Dermis microvascular lymphatic vessel endothelial cell (primary cell): ENCODE measurements around the gene MRPS9. TPM values are rescaled to one million over a fixed set of nuclear protein-coding genes. Genes with fewer than 3 reads are reported as not detected.

Experiments used
- DNase-seq, 2 donors: peaks; one replicate each; pipeline versions ENCODE4 v3.0.0 to v3.0.0-alpha.2; 2010; ENCODE audit warnings: low read depth in 2 of 2
- total RNA-seq: library from RNA; depleted of rRNA; stranded (reverse); fragments of >200 nt; gene quantifications from 2 replicates; pipeline ENCODE4 v1.2.1, GENCODE V29; 2014

The MRPS9 gene
- total RNA-seq, 1 donor from 2014 or later: 18.7 TPM

- no peak for DNase-seq
These were observed 81.1 kb downstream of the MRPS9 start for GRCh38 chr2:105118960-105119359.

- DNase-seq: no peak
These were observed 83.6 kb downstream of the MRPS9 start for GRCh38 chr2:105121434-105121833.

DNA sequence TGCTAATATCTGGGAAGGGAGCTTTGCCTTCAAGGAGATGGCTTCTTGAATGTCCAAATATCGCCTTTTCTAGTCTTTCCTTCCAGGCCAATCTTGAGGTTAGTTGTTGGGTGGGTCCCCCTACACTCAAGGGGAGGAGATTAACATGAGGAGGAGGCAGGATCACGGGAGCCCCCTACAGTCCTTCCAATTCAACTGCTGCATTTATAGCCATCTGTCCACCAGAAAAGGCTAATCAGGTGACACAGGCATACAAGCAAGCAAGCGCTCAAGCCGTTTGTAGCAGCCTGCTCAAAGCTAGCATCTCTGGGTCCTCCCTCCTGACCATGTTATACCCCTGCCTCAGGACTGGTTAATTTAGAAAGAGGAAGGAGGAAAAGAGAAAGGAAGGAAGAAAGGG lies 87.6 kb downstream of the MRPS9 start:
- DNase-seq: no peak

DNA sequence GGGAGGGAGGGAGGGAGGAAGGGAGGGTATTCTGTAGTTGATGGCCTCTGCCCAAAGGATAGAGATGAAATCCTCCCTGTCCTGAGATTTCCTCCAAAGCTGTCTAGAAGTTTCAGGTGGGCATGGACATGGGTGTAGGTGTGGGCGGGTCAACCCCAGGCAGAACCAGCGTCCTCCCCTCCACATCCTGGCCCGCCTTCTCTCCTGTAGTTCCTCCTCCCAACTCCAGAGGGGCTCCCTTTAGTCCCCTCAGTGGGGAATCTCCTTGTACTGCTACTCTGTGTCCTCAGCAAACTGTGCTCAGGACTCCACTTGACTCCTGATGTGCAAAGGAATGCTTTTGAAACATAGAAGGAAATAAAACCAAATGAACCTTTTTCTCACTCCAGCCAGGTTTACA lies 88.1 kb downstream of the MRPS9 start:
- DNase-seq: no peak

GRCh38 chr2:105126336-105126735 lies 88.5 kb downstream of the MRPS9 start:
- DNase-seq: no peak

- no peak for DNase-seq
These were observed 89.5 kb downstream of the MRPS9 start for GRCh38 chr2:105127289-105127915.

DNA sequence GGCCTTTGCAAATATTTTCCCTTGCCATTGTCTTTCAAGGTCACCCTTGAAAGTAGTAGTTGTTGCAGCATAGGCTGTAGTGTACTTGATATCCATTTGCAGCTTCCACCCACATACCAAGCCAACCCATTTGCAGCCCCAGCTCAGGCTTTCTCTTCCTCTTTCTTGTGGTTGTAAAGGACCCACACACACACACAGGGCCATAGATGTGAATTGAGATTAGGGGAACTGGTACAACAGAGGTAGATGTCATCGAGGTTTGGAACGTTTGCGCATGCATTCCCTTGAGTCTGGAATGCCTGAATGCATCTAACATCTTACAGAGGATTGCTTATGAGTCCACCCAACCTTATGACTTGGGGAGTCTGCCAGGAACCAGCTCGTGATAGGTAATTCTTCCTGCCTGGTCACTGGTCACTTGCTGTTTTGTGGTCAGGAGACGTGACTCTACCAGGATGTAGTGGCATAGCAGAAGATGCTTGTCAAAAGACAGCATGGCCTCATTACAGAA lies 91.9 kb downstream of the MRPS9 start:
- DNase-seq: no peak

DNA sequence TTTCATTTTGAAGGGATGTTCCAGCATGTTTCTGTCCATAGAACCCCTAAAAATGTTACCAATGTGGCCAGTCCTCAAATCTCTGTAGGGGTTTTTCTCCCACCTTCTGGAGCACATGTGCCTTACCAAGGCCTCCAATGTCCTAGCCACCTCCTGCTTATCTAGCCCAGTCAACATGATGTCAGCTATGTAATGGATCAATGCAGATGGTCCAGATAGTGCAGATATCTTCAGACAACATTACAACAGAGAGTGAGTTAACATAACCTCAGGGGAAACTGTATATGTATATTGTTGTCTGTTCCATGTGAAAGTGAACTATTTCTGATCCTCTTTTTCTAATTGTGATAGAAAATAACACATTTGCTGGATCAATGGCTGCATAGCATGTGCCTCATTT lies 92.7 kb downstream of the MRPS9 start:
- DNase-seq: no peak

DNA sequence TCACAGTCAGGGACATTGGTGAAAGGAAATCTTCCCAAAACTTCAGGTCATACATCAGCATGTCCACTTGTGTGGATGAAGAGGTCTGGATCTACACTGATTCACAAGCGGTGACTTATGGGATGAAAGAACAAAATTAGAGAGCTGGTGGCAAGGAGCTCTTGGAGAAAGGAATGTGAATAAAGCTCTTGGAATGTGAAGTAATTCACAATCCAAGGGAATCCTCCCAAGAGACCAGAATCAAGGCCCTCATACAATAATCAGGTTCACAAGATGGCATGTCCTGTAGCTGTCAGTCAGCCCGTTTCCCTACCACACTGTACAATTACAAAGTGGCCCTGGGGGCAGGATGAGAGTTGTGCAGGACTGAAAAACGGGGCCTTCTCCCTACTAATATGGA lies 96.2 kb downstream of the MRPS9 start:
- DNase-seq: no peak

DNA sequence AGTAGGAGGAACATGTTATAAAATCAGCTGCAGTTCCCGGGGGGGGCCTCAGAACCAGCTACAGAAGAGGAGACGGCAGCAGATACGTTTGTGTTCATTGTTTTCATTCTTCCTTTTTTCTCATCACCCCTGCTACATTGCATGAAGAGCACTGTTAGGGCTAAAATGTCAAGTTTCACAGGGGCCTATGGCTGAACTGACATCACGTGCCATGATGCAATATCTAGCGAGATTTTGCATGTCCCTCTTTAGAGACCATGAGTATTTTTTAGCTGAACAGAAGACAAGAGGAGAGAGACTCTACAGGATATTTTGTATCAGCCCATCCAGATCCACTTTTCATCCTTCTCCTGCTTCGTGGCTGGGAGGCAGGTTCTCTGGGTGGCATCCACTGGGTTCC lies 97.6 kb downstream of the MRPS9 start:
- DNase-seq: no peak

- no peak for DNase-seq
These were observed 98.5 kb downstream of the MRPS9 start for GRCh38 chr2:105136394-105136793.

DNA sequence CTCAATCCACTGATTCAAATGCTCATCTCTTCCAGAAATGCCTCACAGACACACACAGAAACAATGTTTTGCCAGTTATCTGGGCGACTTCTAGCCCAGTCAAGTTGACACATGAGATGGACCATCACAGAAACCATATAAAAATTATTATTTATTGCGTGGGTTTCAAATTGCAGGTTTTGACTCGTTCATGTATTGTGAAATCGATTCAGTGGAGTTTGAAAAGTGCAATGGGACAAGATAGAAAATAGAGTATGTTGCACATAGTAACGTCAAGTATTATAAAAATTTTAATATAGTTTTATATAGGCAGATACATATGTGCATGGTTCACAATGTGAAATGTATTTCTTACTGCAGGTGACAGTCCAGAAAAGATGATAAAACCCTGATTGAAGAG lies 100.8 kb downstream of the MRPS9 start:
- DNase-seq: no peak

GRCh38 chr2:105139556-105140239 lies 101.8 kb downstream of the MRPS9 start:
- DNase-seq: no peak

DNA sequence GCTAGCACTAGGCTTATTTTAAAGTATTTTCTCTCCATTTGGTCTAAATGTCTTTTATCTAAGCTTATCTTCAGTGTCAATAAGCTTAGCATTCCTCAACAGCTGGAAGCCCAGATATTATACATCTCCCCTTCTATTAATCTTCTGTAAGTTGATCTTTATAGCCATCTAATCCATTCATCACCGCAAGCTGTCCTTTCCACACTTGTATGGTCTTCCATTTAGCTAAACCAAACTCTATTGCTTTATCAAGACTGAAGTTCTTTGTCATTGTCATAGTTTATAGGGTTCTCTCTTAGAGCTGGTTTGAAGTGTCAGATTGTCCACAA lies 102.3 kb downstream of the MRPS9 start:
- no peak for DNase-seq

- DNase-seq: no peak
These were observed 103.3 kb downstream of the MRPS9 start for GRCh38 chr2:105141099-105141614.

- DNase-seq: no peak
These were observed 104.4 kb downstream of the MRPS9 start for GRCh38 chr2:105142239-105142638.

DNA sequence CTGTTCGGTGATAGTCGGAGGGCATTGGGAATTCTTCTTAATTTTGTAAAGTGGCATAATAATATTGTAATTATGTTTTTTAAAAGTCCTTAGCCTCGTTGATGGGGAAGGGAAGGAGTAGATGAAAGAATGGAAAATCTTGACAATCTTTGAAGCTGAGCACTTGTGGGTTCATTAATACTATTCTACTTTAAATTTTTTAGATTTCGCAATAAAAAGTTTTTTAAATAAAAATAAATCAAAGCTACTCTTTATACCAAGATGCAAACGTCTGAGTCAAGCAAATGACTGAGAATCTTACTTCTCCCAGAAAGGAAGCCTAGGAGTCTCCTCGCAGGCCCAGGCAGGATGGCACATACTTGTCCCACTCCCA lies 105.2 kb downstream of the MRPS9 start:
- no peak for DNase-seq

- DNase-seq: no peak
These were observed 105.7 kb downstream of the MRPS9 start for GRCh38 chr2:105143467-105144151.

GRCh38 chr2:105144152-105144940 lies 106.5 kb downstream of the MRPS9 start:
- no peak for DNase-seq

DNA sequence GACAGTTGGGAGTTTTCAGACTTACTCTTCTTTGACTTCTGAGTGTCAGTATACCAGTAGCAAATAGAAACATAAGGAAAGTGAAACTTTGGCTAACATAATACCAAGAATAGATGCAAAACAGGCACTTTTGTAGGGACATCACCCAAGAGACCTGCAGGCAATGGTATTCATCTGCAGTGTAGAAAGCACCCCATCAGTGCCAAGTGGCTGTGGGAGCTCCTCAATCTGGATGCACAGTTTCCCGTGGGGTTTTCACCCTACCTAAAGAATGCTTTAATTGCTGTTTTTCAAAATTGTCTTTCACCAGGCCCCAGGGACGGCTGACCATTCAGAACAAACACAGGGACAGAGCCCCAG lies 107.1 kb downstream of the MRPS9 start:
- no peak for DNase-seq

DNA sequence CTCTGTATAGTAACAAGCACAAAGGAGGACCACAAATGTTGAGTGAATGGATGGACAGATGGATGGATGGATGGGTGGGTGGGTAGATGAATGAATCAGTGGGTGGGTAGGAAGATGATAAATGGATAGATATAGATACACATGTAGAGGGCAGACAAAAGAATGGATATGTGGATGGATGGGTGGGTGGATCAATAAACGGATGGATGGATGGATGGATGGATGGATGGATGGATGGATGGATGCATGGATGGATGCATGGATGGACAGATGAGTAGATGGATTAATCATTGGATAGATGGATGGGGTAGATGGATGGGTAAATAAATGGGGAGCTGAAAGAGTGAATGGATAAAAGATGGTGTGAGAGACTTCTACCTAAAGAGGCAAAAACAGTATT lies 111.4 kb downstream of the MRPS9 start:
- DNase-seq: no peak
